GM12891 (cell line): ENCODE data around the gene SLC16A11.

Source experiments
- PAX5 ChIP-seq: IDR thresholded peaks from 2 replicates; pipeline ENCODE4 v1.6.1; 2011; ENCODE audit warnings: low read length, moderate library complexity, mild to moderate bottlenecking; ENCODE audit not compliant: insufficient read depth, severe bottlenecking
- POLR2A ChIP-seq: IDR thresholded peaks from 2 replicates; pipeline ENCODE4 v1.6.1; 2011; ENCODE audit warnings: low read depth, low read length, control low read depth
- POLR2AphosphoS5 ChIP-seq: IDR thresholded peaks from 2 replicates; pipeline ENCODE4 v1.6.1; 2011; ENCODE audit warnings: low read depth, low read length, control low read depth

DNA sequence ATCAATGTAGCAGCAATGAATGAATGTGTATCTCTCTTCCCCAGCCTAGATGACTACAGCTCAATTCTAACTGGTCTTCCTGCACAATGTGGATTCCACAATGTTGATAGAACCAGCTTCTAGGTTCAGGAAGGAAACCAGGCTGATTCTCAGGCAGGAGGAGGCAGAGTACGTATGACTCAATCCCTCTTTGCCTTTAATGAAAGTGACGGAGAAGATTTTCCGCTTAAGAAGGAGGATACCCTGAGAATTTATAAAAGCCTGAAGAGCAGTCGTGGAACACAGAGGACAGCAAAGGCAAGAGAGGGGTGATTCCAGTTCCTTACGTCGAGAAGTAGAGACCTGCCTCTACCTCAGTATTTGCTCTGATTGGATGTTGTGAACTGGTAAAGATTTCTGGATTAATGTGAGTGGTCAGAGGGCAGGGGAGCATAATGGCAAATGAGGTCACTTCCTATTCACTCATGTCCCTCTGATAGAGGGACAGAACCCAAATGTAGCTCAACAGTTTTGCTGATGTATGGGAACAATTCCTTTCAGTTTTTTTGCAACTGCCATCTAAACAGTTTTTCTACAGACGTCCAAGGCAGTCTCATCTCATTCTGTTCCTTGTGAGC lies 15.0 kb upstream of the SLC16A11 start:
- TF ChIP-seq POLR2AphosphoS5 (no peak), POLR2A (no peak), PAX5 (no peak)
